ENCODE data around the gene CCNK.

GRCh38 chr14:99512571-99513182 is 31.5 kb downstream of the CCNK start:
- TF ChIP-seq CTCF (IDR thresholded peaks at IDR 0.05; ENCODE audit: low read length) (no peak), EZH2 (IDR thresholded peaks at IDR 0.05; ENCODE audit: borderline replicate concordance, low read length) (no peak)
